ENCODE results near the gene PRR19. TPM values are rescaled to one million over a fixed set of nuclear protein-coding genes. Genes with fewer than 3 reads are reported as not detected.

PRR19 gene
- total RNA-seq, 1 experiment from 2014 or later, result 1.4 TPM

DNA sequence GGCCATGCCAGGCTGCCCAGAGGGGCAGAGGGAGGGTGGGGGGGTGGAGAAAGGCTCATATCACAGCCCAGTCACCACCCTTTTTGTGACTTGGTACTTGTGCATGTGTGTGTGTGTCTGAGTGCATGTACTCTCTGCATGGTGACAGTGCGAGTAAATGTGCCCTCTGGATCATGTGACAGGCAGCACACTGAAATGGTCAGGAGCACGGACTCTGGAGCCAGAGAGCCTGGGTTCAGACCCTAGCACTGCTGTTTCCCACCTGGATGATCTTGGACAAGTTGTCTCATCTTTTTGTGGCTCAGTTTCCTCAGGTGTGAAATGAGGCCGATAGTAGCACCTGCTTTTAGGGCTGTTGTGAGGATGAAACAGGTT, 30.9 kb upstream of the PRR19 start:
- no peak for DNase-seq (ENCODE audit: low spot score)

DNA sequence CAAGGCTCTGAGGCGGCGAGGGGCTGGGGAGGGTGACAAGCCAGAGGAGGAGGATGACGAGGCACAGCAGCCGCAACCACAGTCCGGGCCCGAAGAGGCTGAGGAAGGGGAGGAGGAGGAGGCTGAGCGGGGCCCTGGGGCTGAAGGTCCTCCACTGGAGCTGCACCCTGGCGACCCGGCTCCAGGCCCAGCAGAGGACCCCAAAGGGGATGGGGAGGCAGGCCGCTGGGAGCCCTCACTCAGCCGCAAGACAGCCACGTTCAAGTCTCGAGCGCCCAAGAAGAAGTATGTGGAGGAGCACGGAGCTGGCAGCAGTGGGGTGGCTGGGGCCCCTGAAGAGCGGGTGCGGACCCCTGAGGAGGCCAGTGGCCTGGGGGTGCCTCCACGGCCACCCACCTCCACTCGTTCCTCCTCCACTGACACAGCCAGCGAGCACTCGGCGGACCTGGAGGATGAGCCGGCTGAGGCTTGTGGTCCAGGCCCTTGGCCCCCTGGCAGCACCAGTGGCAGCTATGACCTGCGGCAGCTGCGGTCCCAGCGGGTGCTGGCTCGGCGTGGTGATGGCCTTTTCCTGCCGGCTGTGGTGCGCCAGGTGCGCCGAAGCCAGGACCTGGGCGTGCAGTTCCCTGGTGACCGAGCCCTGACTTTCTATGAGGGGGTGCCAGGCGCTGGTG, 29.9 kb upstream of the PRR19 start:
- no peak for DNase-seq (ENCODE audit: low spot score)

DNA sequence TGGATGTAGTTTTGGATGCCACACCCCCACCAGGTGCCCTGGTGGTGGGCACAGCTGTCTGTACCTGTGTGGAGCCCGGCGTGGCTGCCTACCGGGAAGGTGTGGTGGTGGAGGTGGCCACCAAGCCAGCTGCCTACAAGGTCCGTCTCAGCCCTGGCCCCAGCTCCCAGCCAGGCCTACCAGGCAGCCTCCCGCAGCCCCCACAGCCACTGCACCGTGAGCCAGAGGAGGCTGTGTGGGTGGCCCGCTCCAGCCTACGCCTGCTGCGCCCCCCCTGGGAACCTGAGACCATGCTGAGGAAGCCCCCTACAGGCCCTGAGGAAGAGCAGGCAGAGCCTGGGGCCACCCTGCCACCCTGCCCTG, 29.4 kb upstream of the PRR19 start:
- no peak for DNase-seq (ENCODE audit: low spot score)

DNA sequence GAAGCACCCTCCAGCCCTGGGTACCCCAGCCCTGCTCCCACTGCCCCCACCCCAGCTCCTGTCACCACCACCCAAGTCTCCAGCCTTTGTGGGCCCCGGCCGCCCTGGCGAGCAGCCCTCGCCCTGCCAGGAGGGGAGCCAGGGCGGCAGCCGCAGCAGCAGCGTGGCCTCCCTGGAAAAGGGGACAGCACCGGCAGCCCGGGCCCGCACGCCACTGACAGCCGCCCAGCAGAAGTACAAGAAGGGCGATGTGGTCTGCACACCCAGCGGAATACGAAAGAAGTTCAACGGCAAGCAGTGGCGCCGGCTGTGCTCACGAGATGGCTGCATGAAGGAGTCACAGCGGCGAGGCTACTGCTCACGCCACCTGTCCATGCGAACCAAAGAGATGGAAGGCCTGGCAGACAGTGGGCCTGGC, 28.9 kb upstream of the PRR19 start:
- no peak for DNase-seq (ENCODE audit: low spot score)

DNA sequence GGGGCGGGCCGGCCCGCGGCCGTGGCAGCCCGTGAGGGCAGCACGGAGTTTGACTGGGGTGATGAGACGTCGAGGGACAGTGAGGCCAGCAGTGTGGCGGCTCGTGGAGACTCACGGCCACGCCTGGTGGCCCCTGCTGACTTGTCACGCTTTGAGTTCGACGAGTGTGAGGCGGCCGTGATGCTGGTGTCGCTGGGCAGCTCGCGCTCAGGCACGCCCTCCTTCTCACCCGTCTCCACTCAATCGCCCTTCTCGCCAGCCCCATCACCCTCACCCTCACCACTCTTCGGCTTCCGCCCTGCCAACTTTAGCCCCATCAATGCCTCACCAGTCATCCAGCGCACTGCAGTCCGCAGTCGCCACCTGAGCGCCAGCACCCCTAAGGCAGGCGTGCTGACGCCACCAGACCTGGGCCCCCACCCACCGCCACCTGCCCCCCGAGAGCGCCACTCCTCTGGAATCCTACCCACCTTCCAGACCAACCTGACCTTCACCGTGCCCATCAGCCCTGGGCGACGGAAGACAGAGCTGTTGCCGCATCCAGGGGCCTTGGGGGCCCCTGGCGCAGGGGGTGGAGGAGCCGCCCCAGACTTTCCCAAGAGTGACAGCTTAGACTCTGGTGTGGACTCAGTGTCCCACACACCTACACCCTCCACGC, 28.4 kb upstream of the PRR19 start:
- DNase-seq (ENCODE audit: low spot score), result no peak

DNA sequence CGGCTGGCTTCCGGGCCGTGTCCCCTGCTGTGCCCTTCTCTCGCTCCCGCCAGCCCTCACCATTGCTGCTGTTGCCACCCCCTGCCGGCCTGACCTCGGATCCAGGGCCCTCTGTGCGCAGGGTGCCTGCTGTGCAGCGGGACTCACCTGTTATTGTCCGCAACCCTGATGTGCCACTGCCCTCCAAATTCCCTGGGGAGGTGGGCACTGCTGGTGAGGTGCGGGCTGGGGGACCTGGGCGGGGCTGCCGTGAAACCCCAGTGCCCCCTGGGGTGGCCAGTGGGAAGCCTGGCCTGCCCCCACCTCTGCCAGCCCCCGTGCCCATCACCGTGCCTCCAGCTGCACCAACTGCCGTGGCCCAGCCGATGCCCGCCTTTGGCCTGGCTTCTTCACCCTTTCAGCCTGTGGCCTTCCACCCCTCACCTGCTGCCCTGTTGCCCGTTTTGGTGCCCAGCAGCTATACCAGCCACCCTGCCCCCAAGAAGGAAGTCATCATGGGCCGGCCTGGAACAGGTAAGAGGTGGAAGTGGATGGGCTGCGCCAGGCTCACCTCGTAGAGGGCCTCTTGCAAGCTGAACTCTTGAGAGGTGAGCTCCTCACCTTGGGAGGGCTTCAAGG, 27.8 kb upstream of the PRR19 start:
- no peak for DNase-seq (ENCODE audit: low spot score)

DNA sequence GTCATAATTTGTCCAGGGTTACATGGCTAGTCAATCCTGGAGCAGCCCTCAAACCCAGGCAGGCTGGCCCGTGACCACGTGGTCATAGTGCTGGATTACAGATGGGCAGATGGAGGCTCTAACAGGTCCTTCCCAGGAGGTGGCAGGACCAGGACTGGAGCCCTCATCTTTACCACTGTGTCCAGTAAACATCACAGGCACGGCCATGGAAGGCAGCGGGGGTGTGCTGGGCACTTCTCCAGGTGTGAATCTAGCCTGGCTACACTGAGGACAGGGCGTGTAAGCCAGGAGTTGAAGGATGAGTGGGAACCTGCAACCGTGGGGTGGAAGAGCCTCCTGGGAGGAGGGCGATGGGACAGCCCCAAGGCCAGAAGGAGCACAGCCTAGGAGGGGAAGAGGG, 26.8 kb upstream of the PRR19 start:
- DNase-seq (ENCODE audit: low spot score), result no peak

DNA sequence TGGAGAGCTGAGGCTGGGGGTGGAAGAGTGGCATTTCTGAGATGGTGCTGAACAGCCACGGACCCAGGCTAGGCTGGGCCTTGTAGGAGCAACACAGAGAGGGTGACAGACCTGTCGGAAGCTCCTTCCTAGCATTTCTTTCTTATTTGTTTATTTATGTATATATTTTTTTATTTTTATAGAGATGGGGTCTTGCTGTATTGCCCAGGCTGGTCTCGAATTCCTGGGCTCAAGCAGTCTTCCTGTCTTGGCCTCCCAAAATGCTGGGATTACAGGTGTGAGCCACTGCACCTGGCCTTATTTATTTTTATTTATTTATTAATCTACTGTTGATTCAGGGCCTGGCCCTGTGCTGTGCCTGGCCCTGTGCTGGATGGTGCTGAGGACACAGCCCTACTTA, 26.4 kb upstream of the PRR19 start:
- no peak for DNase-seq (ENCODE audit: low spot score)

DNA sequence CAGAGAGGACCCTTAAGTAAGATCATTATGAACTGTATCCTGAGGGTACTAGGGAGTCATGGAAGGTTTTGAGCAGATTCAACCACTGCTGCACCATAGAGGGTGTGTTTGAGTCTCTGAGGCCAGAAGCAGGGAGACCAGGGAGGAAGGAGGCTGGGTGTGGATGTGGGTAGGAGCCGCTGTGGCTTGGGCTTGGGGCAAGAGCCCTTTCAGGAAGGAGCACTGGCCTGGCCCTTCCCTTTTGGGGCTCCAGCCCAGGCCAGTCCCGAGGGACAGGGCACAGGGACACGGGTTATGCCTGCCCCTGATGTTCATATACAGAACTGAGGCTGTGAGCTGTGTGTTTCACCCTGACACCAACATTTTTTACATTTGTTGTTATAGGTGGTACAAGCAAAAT, 25.6 kb upstream of the PRR19 start:
- DNase-seq (ENCODE audit: low spot score), result no peak

DNA sequence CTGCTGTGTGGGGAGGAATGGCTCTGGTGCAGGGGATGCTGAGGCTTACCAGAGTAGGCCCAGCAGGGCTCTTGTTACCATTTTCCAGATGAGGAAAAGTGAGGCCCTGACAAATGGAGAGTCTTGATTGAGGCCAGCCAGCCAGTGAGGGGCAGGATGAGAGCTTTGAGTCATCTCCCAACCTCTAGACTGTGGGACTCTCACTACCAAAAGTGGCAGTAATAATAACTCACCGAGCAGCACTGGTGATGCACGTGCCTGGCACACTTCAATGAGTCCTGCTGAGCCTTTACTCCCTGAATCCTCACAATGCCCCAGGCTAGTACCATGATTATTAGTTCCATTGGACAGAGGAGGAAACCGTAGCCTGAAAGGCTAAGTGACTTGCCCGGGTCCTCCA, 25.1 kb upstream of the PRR19 start:
- DNase-seq (ENCODE audit: low spot score), result no peak

DNA sequence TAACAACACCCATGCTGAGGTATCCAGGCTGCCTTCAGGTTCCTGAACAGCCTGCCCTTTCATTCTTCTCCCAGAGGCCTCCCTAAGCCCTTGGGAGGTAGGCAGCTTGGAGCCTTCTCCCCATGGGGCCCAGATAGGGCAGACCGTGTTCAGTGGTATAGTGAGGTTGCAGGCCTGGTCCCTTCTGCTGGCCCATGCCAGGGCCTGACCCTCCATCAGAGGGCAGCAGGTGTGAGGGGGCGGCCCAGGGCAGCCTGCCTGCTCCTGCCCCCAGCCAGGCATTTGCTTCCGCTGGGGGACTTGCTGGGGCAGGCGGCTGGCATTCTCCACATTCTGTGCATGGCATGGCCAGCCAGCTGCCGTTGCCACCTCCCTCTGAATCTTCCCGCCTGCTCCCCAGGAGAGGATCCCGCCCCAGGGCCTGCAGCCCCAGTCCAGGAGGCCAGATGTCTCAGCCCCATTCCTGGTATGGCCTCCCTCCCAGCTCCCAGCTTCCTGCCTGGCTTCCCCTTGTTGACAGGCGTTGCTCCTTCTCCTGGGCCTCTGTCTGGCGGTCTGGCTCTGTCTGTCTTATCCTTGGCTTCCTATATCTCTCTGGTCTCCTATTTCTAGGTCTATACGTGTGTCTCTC, 24.0 kb upstream of the PRR19 start:
- DNase-seq (ENCODE audit: low spot score), result no peak

DNA sequence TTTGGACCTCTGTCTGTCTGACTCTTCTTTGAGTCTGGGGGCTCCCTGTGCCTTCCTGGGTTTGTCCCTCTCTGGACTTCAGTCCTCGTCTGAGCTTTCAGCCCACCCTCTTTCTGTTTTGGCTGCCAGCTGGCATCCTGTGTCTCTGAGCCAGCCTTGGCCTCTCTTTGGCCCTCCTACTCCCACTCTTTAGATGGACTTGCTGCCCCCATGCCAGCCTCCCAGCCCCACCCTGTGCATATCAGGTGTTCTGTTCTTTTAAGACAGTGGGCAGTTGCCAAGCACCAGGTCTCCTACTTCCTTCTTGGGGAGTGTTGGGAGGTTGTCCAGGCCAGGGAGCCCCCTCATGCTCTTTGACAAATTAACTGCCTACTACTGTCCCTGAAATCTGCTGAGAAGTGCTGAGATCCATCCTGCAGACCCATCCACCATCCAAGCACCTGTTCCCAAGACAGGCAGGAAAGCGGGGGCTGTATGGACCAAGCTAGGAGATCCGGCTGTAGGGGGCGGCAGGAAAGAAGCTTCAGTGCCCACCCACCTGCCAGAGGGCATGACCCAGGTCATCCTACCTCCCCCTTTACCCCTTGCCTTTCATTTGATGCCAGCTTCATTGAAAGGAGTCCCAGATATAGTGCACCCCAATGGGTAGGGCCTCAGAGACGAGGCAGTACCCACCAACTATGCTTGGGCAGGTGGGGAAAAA, 23.3 kb upstream of the PRR19 start:
- no peak for DNase-seq (ENCODE audit: low spot score)

DNA sequence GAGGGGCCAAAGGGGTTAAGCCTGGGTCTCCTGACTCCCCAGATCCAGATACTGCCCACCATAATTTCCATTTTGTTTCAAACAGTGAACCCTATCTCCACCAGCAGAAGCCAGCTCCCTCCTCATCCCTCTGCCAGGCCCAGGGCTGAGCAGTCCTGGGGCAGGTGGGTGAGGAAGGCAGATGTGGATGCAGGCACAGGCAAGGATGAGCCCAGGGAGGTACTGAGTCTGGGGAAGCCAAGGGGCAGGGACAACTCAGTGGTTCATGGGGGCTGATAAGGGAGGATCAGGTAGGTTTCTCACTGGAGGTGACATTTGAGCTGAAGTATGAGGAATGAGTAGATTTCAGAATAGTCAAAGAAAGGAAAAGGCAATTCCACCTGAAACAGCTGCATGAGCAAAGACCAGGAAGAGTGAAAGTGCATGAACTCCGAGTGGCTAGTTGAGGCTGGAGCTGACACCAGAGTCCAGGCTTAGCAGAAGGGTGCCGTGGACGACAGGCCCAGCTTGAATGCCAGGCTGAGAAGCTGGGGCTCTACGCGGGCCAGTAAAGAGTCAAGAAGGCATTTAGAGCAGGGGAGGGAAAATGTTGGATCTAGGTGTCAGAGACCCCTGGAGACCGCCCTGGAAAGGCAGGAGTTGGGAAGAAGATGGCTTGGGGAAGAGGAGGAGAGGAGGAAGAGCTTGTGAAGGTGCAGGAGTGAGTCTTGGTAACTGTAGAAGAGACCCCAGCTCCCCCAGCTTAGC, 22.6 kb upstream of the PRR19 start:
- DNase-seq (ENCODE audit: low spot score), result no peak

DNA sequence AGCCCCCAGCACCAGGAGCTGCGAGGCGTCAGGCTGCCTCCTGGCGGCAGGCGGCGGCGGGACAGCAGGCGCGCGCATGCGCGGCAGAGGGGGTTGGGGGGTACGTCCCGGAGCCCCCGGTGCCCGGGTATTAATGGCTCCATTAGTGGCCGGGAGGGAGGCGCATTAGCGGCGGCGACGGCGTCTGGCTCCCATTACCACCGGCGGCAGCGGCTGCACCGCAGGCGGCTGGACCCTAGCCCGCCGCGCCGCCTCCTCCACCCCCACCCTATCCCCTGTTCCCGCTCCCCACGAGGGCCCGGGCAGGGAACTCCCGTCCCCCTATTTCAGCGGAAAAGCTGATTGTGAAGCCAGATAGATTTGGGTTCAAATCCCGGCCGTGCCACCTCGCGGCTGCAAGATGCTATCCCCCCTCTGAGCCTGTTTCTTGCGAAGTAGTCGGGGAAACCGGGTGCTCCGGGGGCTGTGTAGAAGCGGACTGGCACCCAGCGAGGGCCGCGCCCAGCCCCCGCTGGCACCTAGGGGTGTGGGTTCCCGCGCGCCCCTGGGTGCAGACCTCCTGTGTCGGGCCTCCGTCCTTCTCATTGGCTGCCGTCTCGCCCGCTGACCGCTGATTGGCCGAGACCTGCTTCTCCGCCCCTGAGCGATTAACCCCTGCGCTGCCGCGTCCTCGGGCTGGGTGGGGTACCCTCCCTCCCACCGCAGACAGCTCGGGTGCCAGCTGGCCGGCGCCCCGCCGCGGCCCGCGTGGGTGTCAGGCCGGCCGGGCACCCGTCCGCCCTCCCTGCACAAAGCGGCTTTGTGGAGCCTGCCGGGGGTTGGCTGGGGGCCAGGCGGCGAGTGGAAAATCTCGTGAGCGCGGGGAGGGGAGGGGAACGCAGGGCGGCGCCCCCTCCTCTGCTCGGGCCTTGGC, 21.8 kb upstream of the PRR19 start:
- peak; percentile 92 for DNase-seq (ENCODE audit: low spot score)

DNA sequence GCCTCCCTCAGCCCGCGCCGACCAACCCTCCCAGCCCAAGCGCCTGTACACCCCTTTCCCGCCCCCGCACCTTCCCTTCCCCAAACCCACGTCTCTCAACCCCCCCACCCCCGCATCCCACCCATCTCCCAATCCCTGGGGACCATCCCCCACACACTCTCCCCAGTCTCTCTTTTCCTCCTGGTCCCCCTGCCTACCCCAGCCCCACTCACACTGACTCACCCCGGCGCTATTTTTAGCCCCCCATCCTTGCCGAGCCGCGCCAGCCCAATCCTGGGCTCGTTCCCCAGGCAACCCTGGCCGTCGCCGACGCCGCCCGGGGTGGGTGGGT, 21.2 kb upstream of the PRR19 start:
- DNase-seq (ENCODE audit: low spot score), result peak; percentile 45

DNA sequence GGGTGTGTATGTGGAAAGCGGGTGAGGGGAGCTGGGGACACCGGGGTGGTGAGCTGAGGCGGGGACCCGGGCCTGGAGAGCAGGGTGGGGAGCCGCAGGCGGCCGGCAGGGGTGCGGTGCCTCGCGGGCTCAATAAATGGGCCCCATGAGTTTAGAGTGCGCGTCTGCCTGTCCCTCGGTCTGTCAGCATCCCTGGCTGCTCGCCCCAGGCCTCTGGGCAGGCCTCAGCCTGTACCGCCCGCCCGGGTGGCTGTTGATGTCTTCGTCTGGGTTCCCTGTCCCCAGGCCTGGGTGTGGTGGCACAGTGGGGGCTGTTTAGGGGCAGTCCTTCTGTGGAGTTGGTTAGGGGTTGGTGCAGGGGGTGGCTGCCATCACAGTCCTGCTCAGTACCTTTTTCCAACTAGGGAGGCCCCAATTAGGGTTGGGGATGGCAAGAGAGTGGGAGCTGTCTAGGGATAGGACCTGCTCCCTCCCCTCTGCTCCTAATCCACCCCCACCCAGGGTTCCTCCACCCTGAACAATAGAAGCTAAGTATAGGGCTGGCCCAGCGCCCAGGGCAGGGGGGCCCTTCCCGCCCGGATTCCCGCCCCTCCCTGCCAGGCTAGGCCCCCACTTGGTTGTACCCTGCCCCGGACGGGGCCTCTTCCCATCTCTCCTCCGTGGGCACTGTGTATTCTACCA, 20.6 kb upstream of the PRR19 start:
- DNase-seq (ENCODE audit: low spot score), result peak; percentile 57

DNA sequence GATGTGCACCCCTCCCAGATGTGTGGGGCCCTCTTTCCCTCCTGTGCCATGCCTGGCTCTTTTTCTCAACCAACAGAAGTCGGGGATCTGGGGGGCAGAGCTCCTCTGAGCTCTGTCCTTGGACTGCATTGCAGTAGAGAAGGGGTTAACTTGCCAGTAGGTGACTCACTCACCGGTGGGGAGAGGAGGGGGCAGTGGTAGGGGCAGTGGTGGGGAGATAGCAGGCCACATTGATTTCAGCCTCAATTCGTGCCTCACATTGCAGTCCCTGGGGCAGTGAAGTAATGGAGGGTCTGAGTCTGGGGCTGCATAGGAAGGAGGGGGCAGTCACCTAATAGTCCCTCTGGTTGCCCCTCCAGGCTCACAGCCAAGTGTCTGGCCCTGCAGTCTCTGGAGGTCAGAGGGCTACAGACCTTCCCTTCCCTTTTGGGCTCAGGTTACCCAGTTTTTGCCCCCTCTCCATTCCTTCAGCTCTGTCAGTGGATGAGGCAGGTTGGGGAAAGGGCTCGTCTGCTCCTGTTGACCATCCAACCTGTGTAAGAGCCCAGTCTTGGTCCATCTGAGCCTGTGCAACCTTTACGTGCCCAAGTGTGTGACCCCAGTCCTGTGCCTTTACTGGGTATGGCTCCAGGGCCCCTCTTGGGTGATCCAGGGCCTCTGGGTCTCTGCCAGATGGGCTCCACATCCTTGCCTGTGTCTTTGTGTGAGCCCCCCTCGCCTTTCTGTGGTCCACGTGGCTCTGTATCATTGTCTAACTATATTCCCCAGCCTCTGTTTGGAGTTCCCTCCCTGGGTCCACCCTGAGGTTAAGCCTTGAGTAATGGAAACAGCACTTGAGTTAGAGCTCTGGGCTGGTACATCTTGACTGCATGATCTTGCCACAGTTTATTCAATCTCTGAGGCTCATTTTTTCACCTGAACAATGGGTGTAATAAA, 19.8 kb upstream of the PRR19 start:
- DNase-seq (ENCODE audit: low spot score), result peak; percentile 77

DNA sequence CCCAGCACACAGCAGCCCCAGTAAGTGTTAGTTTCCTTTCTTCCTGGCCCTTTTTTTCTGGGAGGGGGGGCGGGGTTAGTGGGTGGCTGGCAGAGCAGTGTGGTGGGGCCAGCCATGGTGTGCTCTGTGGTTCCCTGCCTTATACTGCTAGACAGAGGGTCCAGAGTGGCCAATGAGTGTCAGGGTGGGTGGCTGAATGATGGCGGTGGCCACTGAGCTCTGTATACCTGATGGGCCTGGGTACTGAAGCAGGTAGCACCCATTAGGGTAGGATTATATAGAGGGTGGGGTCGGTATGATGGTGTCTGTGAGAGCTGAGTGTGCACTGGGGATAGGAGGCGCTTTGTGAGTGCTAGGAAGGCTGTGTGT, 19.1 kb upstream of the PRR19 start:
- DNase-seq (ENCODE audit: low spot score), result no peak

Data from H4 (cell line).